Mesendoderm (in vitro differentiated cells): Measurements from ENCODE around the gene CLCNKA. TPM values are rescaled to one million over a fixed set of nuclear protein-coding genes. Genes with fewer than 3 reads are reported as not detected.

Source experiments
- DNase-seq: peaks from one replicate; pipeline ENCODE4 v3.0.0; 2013
- H2AK5ac ChIP-seq: 2 replicates; pipeline ENCODE4 v1.6.1; 2013; ENCODE audit warnings: low read length, inconsistent platforms
- H2BK120ac ChIP-seq: 2 replicates; pipeline ENCODE4 v1.6.1; 2013; ENCODE audit warnings: low read depth, mild to moderate bottlenecking, low read length, moderate library complexity, mixed read lengths
- H2BK15ac ChIP-seq: replicated peaks from 2 replicates; pipeline ENCODE4 v1.6.1; 2013; ENCODE audit warnings: low read depth, mild to moderate bottlenecking, moderate library complexity
- H2BK5ac ChIP-seq: 2 replicates; pipeline ENCODE4 v1.6.1; 2013; ENCODE audit warnings: low read length, inconsistent platforms
- H3K18ac ChIP-seq: 2 replicates; pipeline ENCODE4 v1.6.1; 2013; ENCODE audit warnings: mild to moderate bottlenecking, low read length, mixed read lengths
- H3K23ac ChIP-seq: one replicate; pipeline ENCODE4 v1.6.1; 2013; ENCODE audit warnings: low read length
- H3K27ac ChIP-seq: 2 replicates; pipeline ENCODE4 v1.5.1; 2013; ENCODE audit warnings: low read depth, mild to moderate bottlenecking, inconsistent platforms, low read length, moderate library complexity
- H3K27me3 ChIP-seq: 2 replicates; pipeline ENCODE4 v1.6.1; 2013; ENCODE audit warnings: low read length, control low read depth, mild to moderate bottlenecking, inconsistent platforms; ENCODE audit not compliant: insufficient read depth, poor library complexity
- H3K36me3 ChIP-seq: 2 replicates; pipeline ENCODE4 v1.6.1; 2013; ENCODE audit warnings: low read length, inconsistent platforms; ENCODE audit not compliant: control insufficient read depth, insufficient read depth
- H3K4ac ChIP-seq: one replicate; pipeline ENCODE4 v1.6.1; 2013; ENCODE audit warnings: low read depth, mild to moderate bottlenecking, low read length, moderate library complexity
- H3K4me1 ChIP-seq: 2 replicates; pipeline ENCODE4 v1.6.1; 2013; ENCODE audit warnings: low read depth, low read length, inconsistent platforms; ENCODE audit not compliant: control insufficient read depth
- H3K4me2 ChIP-seq: 2 replicates; pipeline ENCODE4 v1.6.1; 2013; ENCODE audit warnings: low read length
- H3K4me3 ChIP-seq: 2 replicates; pipeline ENCODE4 v1.5.1; 2013; ENCODE audit warnings: mild to moderate bottlenecking, low read length
- H3K56ac ChIP-seq: one replicate; pipeline ENCODE4 v1.6.1; 2013; ENCODE audit warnings: low read length
- H3K79me1 ChIP-seq: 2 replicates; pipeline ENCODE4 v1.6.1; 2013; ENCODE audit warnings: low read length, inconsistent platforms
- H3K79me2 ChIP-seq: 2 replicates; pipeline ENCODE4 v1.6.1; 2013; ENCODE audit warnings: mild to moderate bottlenecking, low read length; ENCODE audit not compliant: control insufficient read depth, insufficient read depth
- H3K9ac ChIP-seq: 2 replicates; pipeline ENCODE4 v1.6.1; 2013; ENCODE audit warnings: low read length, inconsistent platforms
- H4K5ac ChIP-seq: one replicate; pipeline ENCODE4 v1.6.1; 2013; ENCODE audit warnings: low read length
- H4K8ac ChIP-seq: one replicate; pipeline ENCODE4 v1.6.1; 2013; ENCODE audit warnings: low read depth, mild to moderate bottlenecking, control low read depth, low read length, moderate library complexity
- WGBS: extraction: QIAGEN DNeasy Blood & Tissue Kit; methylation state at CpG from one replicate; pipeline ENCODE4 v1.1.7; 2013; ENCODE audit warnings: low lambda C conversion rate, missing lambda C conversion rate; ENCODE audit not compliant: insufficient coverage; ENCODE audit errors: extremely low coverage; 5-methylcytosine and 5-hydroxymethylcytosine counted together
- small RNA-seq: library from polyadenylated mRNA; stranded (forward); fragments of <200 nt; extraction: miRNeasy Mini kit (QIAGEN cat#:217004); gene quantifications from one replicate; pipeline ENCODE3, GENCODE V24; 2013; ENCODE audit not compliant: insufficient read depth

Gene CLCNKA

DNA sequence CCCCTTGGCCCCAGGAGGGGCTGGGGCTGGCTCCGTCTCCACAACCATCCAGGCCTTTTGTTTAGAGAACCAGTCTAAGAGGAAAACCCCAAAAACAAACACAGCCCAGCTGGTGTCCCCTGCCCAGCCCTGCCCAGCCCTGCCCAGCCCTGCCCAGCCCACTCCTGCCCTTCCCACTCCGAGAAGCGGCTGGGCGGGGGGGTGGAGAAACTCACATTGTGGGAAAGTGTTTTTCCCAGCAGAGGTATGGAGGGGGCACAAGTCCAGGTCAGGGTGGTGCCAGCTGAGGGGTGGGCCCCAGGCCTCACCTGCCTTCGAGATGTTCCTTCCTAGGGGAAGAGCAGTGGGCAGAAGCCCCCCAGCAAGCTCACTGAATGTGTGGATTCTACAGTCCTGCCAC is 61.6 kb downstream of the CLCNKA start:
- H3K36me3 ChIP-seq = no peaks in the 10 kb centered on the region
- no peak for DNase-seq
- no CpG with 5 or more reads among the region's 5 CpGs for WGBS
- H4K5ac ChIP-seq = no peak overlapping the region
- H3K9ac ChIP-seq = no peak overlapping the region
- no peak overlapping the region for H2BK15ac ChIP-seq
- H4K8ac ChIP-seq = no peak overlapping the region
- H3K4me3 ChIP-seq = no peak overlapping the region
- H2AK5ac ChIP-seq = no peak overlapping the region
- H3K4me2 ChIP-seq = no peak overlapping the region
- H3K4ac ChIP-seq = peak overlapping the region; percentile 64
- H3K18ac ChIP-seq = peak overlapping the region; percentile 82
- no peak overlapping the region for H3K27ac ChIP-seq
- no peak overlapping the region for H2BK120ac ChIP-seq
- no peaks in the 10 kb centered on the region for H3K27me3 ChIP-seq
- peak overlapping the region; percentile 18 for H3K56ac ChIP-seq
- H3K79me2 ChIP-seq = no peaks in the 10 kb centered on the region
- no peaks in the 10 kb centered on the region for H3K79me1 ChIP-seq
- H3K4me1 ChIP-seq = peaks cover 8% of the 10 kb centered on the region
- no peak overlapping the region for H2BK5ac ChIP-seq
- H3K23ac ChIP-seq = no peak overlapping the region

Small RNA genes lying within 50 kb of the gene (small RNA-seq; reads per million reads assigned to genes)
- gene AL355994.1 (not detected), gene AL355994.5 (not detected)
